A549 (cell line): ENCODE measurements around the gene CNOT6. TPM values are rescaled to one million over a fixed set of nuclear protein-coding genes. Genes with fewer than 3 reads are reported as not detected.

Experiments used
- ATAC-seq, 2 experiments: fragments of 200-7000 bp in 1 of 2; fragments of >200 bp in 1 of 2; cut with Nextera tagmentation in 1 of 2; cut with Tn5 transposase in 1 of 2; 3 replicates each; pipeline versions ENCODE4 v1.8.0 to v1.9.1; 2018 to 2020; ENCODE audit warnings: mild to moderate bottlenecking in 1 of 2, moderate library complexity in 1 of 2
- CTCF ChIA-PET: fragments of 300-600 bp; sonication (Branson Sonifier 250); formaldehyde crosslinking; extraction: SDS; loops from one replicate; lab custom pipeline; 2021; ENCODE audit warnings: antibody characterized with exemption, inconsistent platforms; lab: Yijun Ruan, JAX
- POLR2A ChIA-PET: fragments of 350-600 bp; formaldehyde crosslinking; extraction: SDS; loops from one replicate; lab custom pipeline; 2021; ENCODE audit warnings: antibody characterized with exemption, inconsistent platforms; lab: Yijun Ruan, JAX
- DNase-seq, 2 experiments: peaks; one replicate each; pipeline versions ENCODE4 v3.0.0 to v3.0.0-alpha.2; 2011 to 2016; ENCODE audit warnings: low read depth in 1 of 2, low spot score in 1 of 2
- FAIRE-seq: peaks from 2 replicates; lab custom pipeline; 2011; peaks lifted over from hg19 to GRCh38; lab: Jason Lieb, UNC
- H3K27ac ChIP-seq, 2 experiments: fragments of >200 bp; sonication (Bioruptor Twin); formaldehyde crosslinking; 3 replicates each; pipeline ENCODE4 v1.5.1; 2016 to 2017
- H3K4me1 ChIP-seq: fragments of >200 bp; sonication (Bioruptor Twin); formaldehyde crosslinking; 3 replicates; pipeline ENCODE4 v1.6.1; 2016
- H3K4me2 ChIP-seq: fragments of >200 bp; sonication (Bioruptor Twin); formaldehyde crosslinking; 3 replicates; pipeline ENCODE4 v1.6.1; 2016
- H3K4me3 ChIP-seq: fragments of >200 bp; sonication (Bioruptor Twin); formaldehyde crosslinking; 3 replicates; pipeline ENCODE4 v1.5.1; 2016
- H3K9me3 ChIP-seq: fragments of >200 bp; sonication (Bioruptor Twin); formaldehyde crosslinking; 3 replicates; pipeline ENCODE4 v1.6.1; 2016
- BHLHE40 ChIP-seq: IDR thresholded peaks from 2 replicates; pipeline ENCODE4 v1.6.1; 2012; ENCODE audit warnings: low read depth, low read length, inconsistent platforms
- CBX2 ChIP-seq: fragments of 200-600 bp; sonication (generic); IDR thresholded peaks from 2 replicates; pipeline ENCODE4 v1.6.1; 2016; ENCODE audit warnings: low read depth, mild to moderate bottlenecking, borderline replicate concordance
- CEBPB ChIP-seq, 2 experiments: fragments of >200 bp in 1 of 2; sonication (Bioruptor Twin) in 1 of 2; formaldehyde crosslinking in 1 of 2; IDR thresholded peaks; 2 replicates each; pipeline ENCODE4 v1.6.1; 2012 to 2016
- CHD2 ChIP-seq: fragments of 150-350 bp; IDR thresholded peaks from 2 replicates; pipeline ENCODE4 v1.6.1; 2014; ENCODE audit warnings: low read length; ENCODE audit not compliant: partially characterized antibody
- CHD4 ChIP-seq: fragments of 200-600 bp; sonication (generic); IDR thresholded peaks from 2 replicates; pipeline ENCODE4 v1.6.1; 2016; ENCODE audit warnings: antibody characterized with exemption, mild to moderate bottlenecking, borderline replicate concordance
- EHMT2 ChIP-seq: fragments of 200-600 bp; sonication (generic); IDR thresholded peaks from 2 replicates; pipeline ENCODE4 v1.6.1; 2016; ENCODE audit warnings: antibody characterized with exemption, low read depth, mild to moderate bottlenecking, moderate library complexity
- FOXS1 ChIP-seq: fragments of 250-450 bp; sonication (Bioruptor Pico); IDR thresholded peaks from 2 replicates; pipeline ENCODE4 v1.5.0; 2020; ENCODE audit warnings: mild to moderate bottlenecking, moderate library complexity
- HDAC2 ChIP-seq: fragments of 200-600 bp; sonication (generic); IDR thresholded peaks from 2 replicates; pipeline ENCODE4 v1.6.1; 2016
- HES2 ChIP-seq: fragments of >200 bp; sonication (Bioruptor Twin); formaldehyde crosslinking; IDR thresholded peaks from 2 replicates; pipeline ENCODE4 v1.6.1; 2016
- HEYL ChIP-seq: fragments of 250-450 bp; sonication (Bioruptor Pico); IDR thresholded peaks from 2 replicates; pipeline ENCODE4 v1.8.0; 2021; ENCODE audit warnings: mild to moderate bottlenecking, moderate library complexity
- HOXB13 ChIP-seq: fragments of 250-450 bp; sonication (Bioruptor Pico); IDR thresholded peaks from 2 replicates; pipeline ENCODE4 v1.5.0; 2020; ENCODE audit warnings: low read depth, mild to moderate bottlenecking, moderate library complexity
- MAZ ChIP-seq: fragments of 150-350 bp; IDR thresholded peaks from 2 replicates; pipeline ENCODE4 v1.6.1; 2014; ENCODE audit warnings: antibody characterized with exemption, low read depth, low read length, borderline replicate concordance
- NFE2L2 ChIP-seq: fragments of 150-350 bp; conservative IDR thresholded peaks from 2 replicates; pipeline ENCODE4 v1.6.1; 2014; ENCODE audit warnings: low read length
- RAD21 ChIP-seq, 2 experiments: fragments of >200 bp in 1 of 2; sonication (Bioruptor Twin) in 1 of 2; formaldehyde crosslinking in 1 of 2; IDR thresholded peaks in 1 of 2; conservative IDR thresholded peaks in 1 of 2; 2 replicates in 1 of 2; 3 replicates in 1 of 2; pipeline ENCODE4 v1.6.1; 2012 to 2018; ENCODE audit warnings: inconsistent platforms in 1 of 2
- RARB ChIP-seq: fragments of 250-450 bp; sonication (Bioruptor Pico); IDR thresholded peaks from 2 replicates; pipeline ENCODE4 v1.8.0; 2021; ENCODE audit warnings: mild to moderate bottlenecking, moderate library complexity
- RCOR1 ChIP-seq: fragments of 150-350 bp; IDR thresholded peaks from 2 replicates; pipeline ENCODE4 v1.6.1; 2014; ENCODE audit warnings: antibody characterized with exemption, low read length, low read depth
- RNF2 ChIP-seq: fragments of 200-600 bp; sonication (generic); IDR thresholded peaks from 2 replicates; pipeline ENCODE4 v1.6.1; 2016; ENCODE audit warnings: low read depth, mild to moderate bottlenecking, antibody characterized with exemption, moderate library complexity, borderline replicate concordance
- SREBF2 ChIP-seq: fragments of 450-650 bp; IDR thresholded peaks from 2 replicates; pipeline ENCODE4 v1.6.1; 2014; ENCODE audit warnings: mild to moderate bottlenecking, moderate library complexity
- TP53 ChIP-seq: fragments of 250-450 bp; sonication (Bioruptor Pico); IDR thresholded peaks from 2 replicates; pipeline ENCODE4 v1.5.0; 2021; ENCODE audit warnings: mild to moderate bottlenecking, moderate library complexity
- ZSCAN20 ChIP-seq: fragments of 250-450 bp; sonication (Bioruptor Pico); IDR thresholded peaks from 2 replicates; pipeline ENCODE4 v1.8.0; 2022; ENCODE audit warnings: mild to moderate bottlenecking, moderate library complexity
- WGBS: methylation state at CpG from one replicate; pipeline ENCODE4 v1.1.6; 2017; ENCODE audit errors: missing lambda C conversion rate; 5-methylcytosine and 5-hydroxymethylcytosine counted together
- polyA plus RNA-seq, 4 experiments: library from polyadenylated mRNA; depleted of rRNA in 3 of 4; stranded (reverse); fragments of >200 nt; fragmentation: RNase III in 1 of 4; extraction: RNeasy Plus Mini Kit Qiagen cat#74134 plus additional on column Dnase treatment in 1 of 4; gene quantifications; 2 replicates in 3 of 4; 3 replicates in 1 of 4; pipeline ENCODE4 v1.2.3, GENCODE V29; 2011 to 2017
- small RNA-seq, 6 experiments: library from RNA; depleted of rRNA; stranded (forward); fragments of <200 nt; gene quantifications; one replicate each; pipeline ENCODE3, GENCODE V24; 2012

The CNOT6 gene
- polyA plus RNA-seq, 2 of the 4 experiments (the other 2 are of a cell fraction), result 18.2 to 28.5 TPM

DNA sequence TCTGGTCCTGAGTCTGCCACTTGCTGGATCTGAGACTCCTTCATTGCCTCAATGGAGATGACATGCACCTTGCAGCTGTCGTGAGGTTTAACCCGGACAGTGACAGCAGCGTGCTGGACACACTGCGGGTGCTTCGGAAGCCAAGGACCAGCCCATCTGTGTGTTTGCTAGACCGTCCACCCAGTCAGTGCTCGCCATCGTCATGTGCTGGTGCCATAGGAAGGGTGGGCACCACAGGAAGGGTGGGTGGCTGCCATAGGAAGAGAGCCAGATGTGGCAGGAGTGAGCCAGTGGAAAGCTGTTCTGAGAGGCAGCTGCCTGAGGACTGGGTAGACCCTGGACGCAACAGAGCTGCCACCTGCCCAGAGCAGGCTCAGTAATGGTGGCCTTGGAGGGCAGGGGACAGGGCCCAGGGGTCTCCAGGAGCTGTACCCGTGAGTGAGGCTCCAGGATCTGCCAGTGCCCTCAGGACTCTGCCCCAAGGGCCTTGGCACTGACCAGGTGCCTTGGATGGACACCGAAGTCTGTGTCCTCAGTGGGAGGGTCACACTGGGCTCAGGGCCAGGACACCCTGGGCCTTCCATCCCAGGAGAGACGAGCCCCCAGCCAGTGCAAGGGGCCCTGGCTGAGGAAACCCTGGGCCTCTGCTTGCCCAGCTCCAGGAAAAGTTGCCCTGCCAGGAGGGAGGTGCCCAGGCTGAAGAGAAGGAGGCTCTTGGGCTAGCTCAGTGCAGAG lies 133.4 kb downstream of the CNOT6 start:
- CTCF ChIA-PET, result interaction anchor here (4.1 kb wide), 1 partner anchor 8 kb away, joined by 32 read pairs; no protein-coding TSS in a partner anchor
- no peak for FAIRE-seq
- POLR2A ChIA-PET, result no interaction called here
- no peak overlapping the region for H3K27ac ChIP-seq
- no peak overlapping the region for H3K4me3 ChIP-seq
- TF ChIP-seq CHD2, result no peak
- TF ChIP-seq EHMT2, result no peak
- no peak for TF ChIP-seq ZSCAN20 (CRISPR knock-in tag)
- TF ChIP-seq HDAC2, result no peak
- TF ChIP-seq TP53, result no peak
- no peak for TF ChIP-seq MAZ
- no peak for TF ChIP-seq CBX2
- no peak for TF ChIP-seq BHLHE40
- no peak for TF ChIP-seq NFE2L2
- no peak for TF ChIP-seq RAD21 (conservative IDR thresholded peaks at IDR 0.05 in 1 of 2, IDR thresholded peaks at IDR 0.05 in 1 of 2)
- no peak for TF ChIP-seq HEYL
- TF ChIP-seq RCOR1, result no peak
- no peak for TF ChIP-seq CEBPB (IDR thresholded peaks at IDR 0.05)
- TF ChIP-seq CHD4, result no peak
- TF ChIP-seq HOXB13 (CRISPR knock-in tag), result no peak
- no peak for TF ChIP-seq HES2
- TF ChIP-seq RARB (CRISPR knock-in tag), result no peak
- TF ChIP-seq RNF2, result no peak
- TF ChIP-seq FOXS1 (CRISPR knock-in tag), result no peak
- no peak for TF ChIP-seq SREBF2
- TF ChIP-seq, all 56 proteins: peak for 0
- ATAC-seq, result no peak
- WGBS, result 74% methylated on average over 8 of the region's 12 CpGs
- no peaks in the 10 kb centered on the region for H3K4me1 ChIP-seq
- DNase-seq, result no peak
- no peaks in the 10 kb centered on the region for H3K9me3 ChIP-seq
- H3K4me2 ChIP-seq, result no peak overlapping the region

Small RNA genes within 50 kb of the gene (small RNA-seq; reads per million reads assigned to genes)
- 0 to 0.43 (median 0) reads per million in 6 experiments for gene RNU6-525P

Other genes with a start within 250 kb of the CNOT6 start
- gene MAPK9, start 202.3 kb upstream of the CNOT6 start, polyA plus RNA-seq (2011; rRNA removed), result 52.7 and 66.9 TPM in 2 replicates
- 34.6 to 36.6 TPM (median 34.7 TPM) in 3 replicates for gene MAPK9, start 202.3 kb upstream of the CNOT6 start, polyA plus RNA-seq (2017; fragmentation: RNase III; extraction: RNeasy Plus Mini Kit Qiagen cat#74134 plus additional on column Dnase treatment)
- gene GFPT2, start 141.0 kb upstream of the CNOT6 start, polyA plus RNA-seq (2011; rRNA removed), result 38.0 and 40.5 TPM in 2 replicates
- 24.4 to 34.9 TPM (median 31.6 TPM) in 3 replicates for gene GFPT2, start 141.0 kb upstream of the CNOT6 start, polyA plus RNA-seq (2017; fragmentation: RNase III; extraction: RNeasy Plus Mini Kit Qiagen cat#74134 plus additional on column Dnase treatment)
- gene SCGB3A1, start 97.1 kb downstream of the CNOT6 start, polyA plus RNA-seq (2011; rRNA removed), result not detected in 2 replicates
- not detected in 3 replicates for gene SCGB3A1, start 97.1 kb downstream of the CNOT6 start, polyA plus RNA-seq (2017; fragmentation: RNase III; extraction: RNeasy Plus Mini Kit Qiagen cat#74134 plus additional on column Dnase treatment)
- 1.7 and 2.0 TPM in 2 replicates for gene FLT4, start 155.2 kb downstream of the CNOT6 start, polyA plus RNA-seq (2011; rRNA removed)
- 2.1 to 3.0 TPM (median 2.6 TPM) in 3 replicates for gene FLT4, start 155.2 kb downstream of the CNOT6 start, polyA plus RNA-seq (2017; fragmentation: RNase III; extraction: RNeasy Plus Mini Kit Qiagen cat#74134 plus additional on column Dnase treatment)
- not detected in 2 replicates for gene OR2Y1, start 245.7 kb downstream of the CNOT6 start, polyA plus RNA-seq (2011; rRNA removed)
- gene OR2Y1, start 245.7 kb downstream of the CNOT6 start, polyA plus RNA-seq (2017; fragmentation: RNase III; extraction: RNeasy Plus Mini Kit Qiagen cat#74134 plus additional on column Dnase treatment), result not detected in 3 replicates